Omental fat pad (tissue), 4 donors: ENCODE results near the gene AMOTL2. TPM values are rescaled to one million over a fixed set of nuclear protein-coding genes. Genes with fewer than 3 reads are reported as not detected.

Experiments
- ATAC-seq: fragments of 150-250 bp; one replicate; pipeline ENCODE4 v1.9.1; 2016; ENCODE audit warnings: mild to moderate bottlenecking, moderate library complexity; ENCODE audit not compliant: low FRiP score
- DNase-seq: peaks from one replicate; pipeline ENCODE4 v3.0.0-alpha.2; 2019; ENCODE audit warnings: low spot score
- CTCF ChIP-seq, 3 donors: fragments of 450-650 bp; IDR thresholded peaks; one replicate each; pipeline ENCODE4 v1.5.1; 2016 to 2017; ENCODE audit warnings: antibody characterized with exemption in 3 of 3, mild to moderate bottlenecking in 3 of 3, moderate library complexity in 2 of 3
- total RNA-seq, 4 donors: library from RNA; depleted of rRNA; stranded (reverse); fragments of >200 nt; gene quantifications; one replicate each; pipeline ENCODE4 v1.1.0, GENCODE V29; 2016

AMOTL2 gene
- total RNA-seq, 4 donors from 2014 or later = 99.0 to 201 (median 158) TPM

GRCh38 chr3:134328846-134329245 is 45.4 kb downstream of the AMOTL2 start:
- DNase-seq (no peak), ATAC-seq (no peak)
- TF ChIP-seq CTCF (IDR thresholded peaks at IDR 0.05) = no peak

- DNase-seq (no peak), ATAC-seq (peak; percentile 50)
- no peak for TF ChIP-seq CTCF (IDR thresholded peaks at IDR 0.05)
Measured at GRCh38 chr3:134328147-134328591, 46.1 kb downstream of the AMOTL2 start.

- ATAC-seq = peak; percentile 52
- no peak for TF ChIP-seq CTCF (IDR thresholded peaks at IDR 0.05)
Measured at GRCh38 chr3:134327594-134327975, 46.7 kb downstream of the AMOTL2 start.

GRCh38 chr3:134326760-134327593 is 47.3 kb downstream of the AMOTL2 start:
- no peak for TF ChIP-seq CTCF (IDR thresholded peaks at IDR 0.05)
- no peak for DNase-seq
- ATAC-seq = peak; percentile 88

More at GRCh38 chr3:134327594-134327975, 46.7 kb downstream of the AMOTL2 start:
- no peak for DNase-seq

GRCh38 chr3:134326126-134326525 is 48.1 kb downstream of the AMOTL2 start:
- no peak for ATAC-seq
- no peak for DNase-seq
- TF ChIP-seq CTCF (IDR thresholded peaks at IDR 0.05) = no peak

GRCh38 chr3:134325706-134326105 is 48.5 kb downstream of the AMOTL2 start:
- ATAC-seq = no peak

More at GRCh38 chr3:134325706-134326105, 48.5 kb downstream of the AMOTL2 start:
- DNase-seq = no peak
- TF ChIP-seq CTCF (IDR thresholded peaks at IDR 0.05) = no peak
